ENCODE measurements around the gene GPBAR1. TPM values are rescaled to one million over a fixed set of nuclear protein-coding genes. Genes with fewer than 3 reads are reported as not detected.

Gene GPBAR1
- total and polyA plus RNA-seq, 12 donors = 0.36 to 3.7 (median 1.5) TPM

DNA sequence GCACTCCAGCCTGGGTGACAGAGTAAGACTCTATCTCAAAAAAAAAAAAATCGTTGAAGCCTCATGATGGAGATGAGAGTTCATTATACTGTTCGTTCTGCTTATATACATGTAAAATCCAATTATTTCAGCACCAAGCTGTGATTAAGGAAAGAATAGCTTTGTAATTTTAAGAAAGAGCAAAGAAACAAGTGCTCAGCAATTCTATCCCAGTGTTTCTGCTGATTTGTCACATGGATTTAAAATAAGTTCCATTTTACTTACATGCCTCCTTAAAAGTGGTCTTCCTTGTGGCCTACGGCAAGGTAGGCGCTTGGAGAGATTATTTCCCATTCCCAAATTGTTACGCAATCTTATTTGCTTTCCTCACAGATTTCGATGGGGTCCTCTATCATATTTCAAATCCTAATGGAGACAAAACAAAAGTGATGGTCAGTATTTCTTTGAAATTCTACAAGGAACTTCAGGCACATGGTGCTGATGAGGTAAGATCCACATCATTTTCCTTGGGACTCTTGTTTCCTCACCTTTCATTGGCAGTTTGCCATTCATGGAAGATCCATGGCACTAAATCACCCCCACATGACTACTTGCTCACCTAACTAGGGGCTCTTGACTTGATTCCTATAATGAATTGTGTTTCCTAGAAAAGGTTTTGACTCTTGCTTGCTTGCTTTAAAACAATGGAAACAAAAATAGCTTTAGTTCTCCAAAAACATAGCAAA, 32.3 kb upstream of the GPBAR1 start:
- DNase-seq = no peak
- WGBS, 2 donors = 89 to 92% methylated on average over 6 of the region's 6 CpGs

DNA sequence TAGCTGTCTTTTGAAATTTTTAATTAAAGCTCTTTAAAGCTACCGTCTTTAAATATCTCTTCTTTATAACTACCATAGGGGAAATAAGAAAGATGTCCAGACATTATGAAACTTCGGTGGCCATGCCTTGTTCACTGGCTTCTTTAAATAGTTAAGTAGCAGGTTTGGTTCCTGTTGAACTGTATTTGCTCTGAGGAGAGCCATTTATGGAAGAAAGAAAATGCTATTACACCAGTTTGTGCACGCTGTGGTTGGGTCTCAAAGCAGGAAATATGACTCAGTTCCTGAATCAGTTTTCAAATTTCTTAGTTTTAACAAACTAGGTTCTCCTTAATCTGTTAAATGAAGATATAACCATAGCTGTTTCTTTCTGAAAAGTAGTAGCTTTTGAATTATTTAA, 31.6 kb upstream of the GPBAR1 start:
- Histone ChIP-seq H3K27me3 (no peaks in the 10 kb centered on the region), H3K9me3 (no peaks in the 10 kb centered on the region), H3K4me1 (peaks cover 0 to 82% (median 33%) of the 10 kb centered on the region in 9 donors), H3K36me3 (peaks cover 0 to 100% (median 55%) of the 10 kb centered on the region in 9 donors), H3K4me3 (peak overlapping the region in 2 of 10 donors; percentile 2 to 22), H3K27ac (peak overlapping the region in 8 of 10 donors; percentile 47 to 81 (median 63))
- TF ChIP-seq, protein P1, sequence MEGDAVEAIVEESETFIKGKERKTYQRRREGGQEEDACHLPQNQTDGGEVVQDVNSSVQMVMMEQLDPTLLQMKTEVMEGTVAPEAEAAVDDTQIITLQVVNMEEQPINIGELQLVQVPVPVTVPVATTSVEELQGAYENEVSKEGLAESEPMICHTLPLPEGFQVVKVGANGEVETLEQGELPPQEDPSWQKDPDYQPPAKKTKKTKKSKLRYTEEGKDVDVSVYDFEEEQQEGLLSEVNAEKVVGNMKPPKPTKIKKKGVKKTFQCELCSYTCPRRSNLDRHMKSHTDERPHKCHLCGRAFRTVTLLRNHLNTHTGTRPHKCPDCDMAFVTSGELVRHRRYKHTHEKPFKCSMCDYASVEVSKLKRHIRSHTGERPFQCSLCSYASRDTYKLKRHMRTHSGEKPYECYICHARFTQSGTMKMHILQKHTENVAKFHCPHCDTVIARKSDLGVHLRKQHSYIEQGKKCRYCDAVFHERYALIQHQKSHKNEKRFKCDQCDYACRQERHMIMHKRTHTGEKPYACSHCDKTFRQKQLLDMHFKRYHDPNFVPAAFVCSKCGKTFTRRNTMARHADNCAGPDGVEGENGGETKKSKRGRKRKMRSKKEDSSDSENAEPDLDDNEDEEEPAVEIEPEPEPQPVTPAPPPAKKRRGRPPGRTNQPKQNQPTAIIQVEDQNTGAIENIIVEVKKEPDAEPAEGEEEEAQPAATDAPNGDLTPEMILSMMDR (IDR thresholded peaks at IDR 0.05) = no peak
- DNase-seq (no peak), ATAC-seq (peak in 7 of 8 donors; percentile 67 to 90 (median 83))
- intact Hi-C loops (cut with DNase I) = no loop called here
- WGBS, 2 donors = 11 to 12% methylated on average over 3 of the region's 3 CpGs

More for the DNA sequence above, 32.3 kb upstream of the GPBAR1 start:
- peaks cover 0 to 88% (median 39%) of the 10 kb centered on the region in 9 donors for H3K4me1 ChIP-seq
- ATAC-seq = peak in 1 of 8 donors; percentile 22
- H3K27me3 ChIP-seq = no peaks in the 10 kb centered on the region
- no peaks in the 10 kb centered on the region for H3K9me3 ChIP-seq
- H3K27ac ChIP-seq = peak overlapping the region in 8 of 10 donors; percentile 47 to 81 (median 63)
- TF ChIP-seq, protein P1 (IDR thresholded peaks at IDR 0.05) = no peak
- H3K36me3 ChIP-seq = peaks cover 0 to 100% (median 55%) of the 10 kb centered on the region in 9 donors
- peak overlapping the region in 1 of 10 donors; percentile 2 for H3K4me3 ChIP-seq
- intact Hi-C loops (cut with DNase I) = no loop called here

DNA sequence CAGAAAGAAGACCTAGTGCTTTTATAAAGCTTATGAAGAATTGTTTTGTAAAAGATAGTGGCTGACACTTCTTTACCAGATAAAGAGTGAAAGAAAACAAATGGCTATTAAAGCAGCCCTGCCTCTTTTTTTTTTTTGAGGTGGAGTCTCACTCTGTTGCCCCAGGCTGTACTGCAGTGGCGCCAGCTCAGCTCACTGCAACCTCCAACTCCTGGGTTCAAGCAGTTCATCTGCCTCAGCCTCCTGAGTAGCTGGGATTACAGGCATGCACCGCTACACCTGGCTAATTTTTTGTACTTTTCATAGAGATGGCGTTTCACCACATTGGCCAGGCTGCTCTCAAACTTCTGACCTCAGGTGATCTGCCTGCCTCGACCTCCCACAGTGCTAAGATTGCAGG, 31.0 kb upstream of the GPBAR1 start:
- Histone ChIP-seq H3K36me3 (peaks cover 0 to 100% (median 51%) of the 10 kb centered on the region in 9 donors), H3K4me1 (peaks cover 0 to 76% (median 33%) of the 10 kb centered on the region in 9 donors), H3K27ac (peak overlapping the region in 7 of 10 donors; percentile 58 to 81 (median 63)), H3K27me3 (no peaks in the 10 kb centered on the region), H3K4me3 (peak overlapping the region in 1 of 10 donors; percentile 22), H3K9me3 (no peaks in the 10 kb centered on the region)
- DNase-seq (no peak), ATAC-seq (peak in 2 of 8 donors; percentile 34 to 40)
- TF ChIP-seq, protein P1 (IDR thresholded peaks at IDR 0.05) = no peak
- 85 to 88% methylated on average over 4 of the region's 4 CpGs for WGBS, 2 donors
- intact Hi-C loops (cut with DNase I) = no loop called here

DNA sequence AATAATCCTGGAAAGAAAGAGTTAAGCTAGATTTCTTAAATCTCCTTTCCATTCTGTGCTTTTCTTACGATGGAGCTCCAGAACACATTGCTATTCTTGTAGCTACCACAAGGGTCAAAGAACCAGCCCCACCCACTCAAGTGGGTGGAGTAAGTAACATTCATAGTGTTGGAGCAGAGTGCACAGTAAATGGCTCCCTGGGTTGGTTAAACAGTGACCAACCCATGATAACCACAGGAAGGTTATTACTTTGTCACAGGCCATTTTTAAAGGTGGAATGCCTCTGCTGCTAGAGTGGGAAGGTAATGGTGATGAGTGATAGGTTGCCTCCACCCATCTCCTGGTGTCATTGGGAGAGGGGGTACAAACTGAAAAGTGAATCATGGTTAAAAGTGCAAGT, 29.9 kb upstream of the GPBAR1 start:
- 4 to 8% methylated on average over 1 of the region's 1 CpG for WGBS, 2 donors
- intact Hi-C loops (cut with DNase I) = no loop called here
- H3K36me3 ChIP-seq = peaks cover 0 to 100% (median 56%) of the 10 kb centered on the region in 9 donors
- no peak for DNase-seq
- H3K4me3 ChIP-seq = no peak overlapping the region
- peak overlapping the region in 1 of 10 donors; percentile 81 for H3K27ac ChIP-seq
- TF ChIP-seq, protein P1 (IDR thresholded peaks at IDR 0.05) = peak in 4 of 9 donors; percentile 14 to 29 (median 16)
- H3K4me1 ChIP-seq = peaks cover 0 to 66% (median 33%) of the 10 kb centered on the region in 9 donors
- peak in 1 of 8 donors; percentile 55 for ATAC-seq
- no peaks in the 10 kb centered on the region for H3K27me3 ChIP-seq
- H3K9me3 ChIP-seq = no peaks in the 10 kb centered on the region
